WTC11 (cell line): Measurements from ENCODE around the gene CRTC3.
"Not testable (repeated sequence)": the region's sequence is repeated elsewhere in the genome, so short reads cannot be mapped to it uniquely, and the experiment has no call there.

Source experiments
- ATF1 ChIP-seq: sonication (generic); formaldehyde crosslinking; IDR thresholded peaks from 2 replicates; pipeline ENCODE4 v1.8.1; 2023; ENCODE audit warnings: mild to moderate bottlenecking, moderate library complexity, missing genetic modification reagents
- ZBTB21 ChIP-seq: sonication (generic); formaldehyde crosslinking; IDR thresholded peaks from 2 replicates; pipeline ENCODE4 v1.8.1; 2023; ENCODE audit warnings: mild to moderate bottlenecking, missing genetic modification reagents, borderline replicate concordance
- ZNF263 ChIP-seq: sonication (generic); formaldehyde crosslinking; IDR thresholded peaks from 2 replicates; pipeline ENCODE4 v1.8.1; 2022; ENCODE audit warnings: low read depth, mild to moderate bottlenecking, moderate library complexity, missing genetic modification reagents

DNA sequence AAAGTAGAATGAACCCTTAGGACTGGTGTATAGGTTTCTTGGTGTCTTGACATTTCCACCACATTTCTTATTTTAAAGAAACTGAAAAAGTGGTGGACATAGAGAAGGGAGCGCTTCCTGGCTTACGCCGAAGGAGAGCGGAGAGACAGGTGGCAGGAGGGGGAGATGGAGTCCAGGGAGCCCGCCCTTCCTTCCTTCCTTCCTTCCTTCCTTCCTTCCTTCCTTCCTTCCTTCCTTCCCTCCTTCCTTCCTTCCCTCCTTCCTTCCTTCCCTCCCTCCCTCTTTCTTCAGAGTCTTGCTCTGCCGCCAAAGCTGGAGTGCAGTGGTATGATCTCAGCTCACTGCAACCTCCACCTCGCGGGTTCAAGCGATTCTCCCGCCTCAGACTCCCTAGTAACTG is 143.6 kb downstream of the CRTC3 start:
- not testable (repeated sequence) for TF ChIP-seq ZBTB21; ZNF263 (CRISPR knock-in tag); ATF1
